G401 (cell line): ENCODE results near the gene CCL28. TPM values are rescaled to one million over a fixed set of nuclear protein-coding genes. Genes with fewer than 3 reads are reported as not detected.
A peak's percentile ranks its signal among the peaks of the same experiment; 100 is the strongest.
"Not testable (repeated sequence)": the region's sequence is repeated elsewhere in the genome, so short reads cannot be mapped to it uniquely, and the experiment has no call there.

ENCODE experiments used
- DNase-seq: peaks from one replicate; pipeline ENCODE4 v3.0.0-alpha.2; 2015; ENCODE audit warnings: low spot score
- in situ Hi-C: cut with HindIII; loops from 2 replicates; pipeline ENCODE4 v1.10.0; 2016; ENCODE audit warnings: low sequenced_read_pairs, mixed read lengths
- total RNA-seq: library from RNA; depleted of rRNA; stranded (reverse); fragments of >200 nt; shearing (Covaris generic); gene quantifications from 2 replicates; pipeline ENCODE4 v1.2.3, GENCODE V29; 2014

Gene CCL28
- total RNA-seq, 1 experiment from 2014 or later: not detected

DNA sequence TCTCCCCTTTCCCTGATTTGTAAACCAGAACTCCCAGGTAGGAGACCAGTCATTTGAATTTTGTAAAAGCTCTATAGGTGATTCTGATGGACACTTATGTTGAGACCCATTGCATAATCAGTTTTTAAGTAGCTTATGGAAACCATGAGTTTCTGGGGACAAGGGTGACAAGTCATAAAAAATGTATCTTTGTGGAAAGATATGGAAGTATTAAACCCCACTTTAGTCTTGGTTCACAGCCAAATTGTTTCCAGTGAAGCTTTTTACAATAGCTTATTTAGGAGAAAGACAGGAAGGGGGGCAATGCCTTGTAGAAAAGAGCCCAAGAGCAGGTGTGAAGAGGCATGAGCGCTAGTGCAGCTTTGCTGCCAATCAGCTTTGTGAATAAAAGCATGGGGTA, 453 bp upstream of the CCL28 start:
- DNase-seq: no peak
- in situ Hi-C loops: no loop called here

DNA sequence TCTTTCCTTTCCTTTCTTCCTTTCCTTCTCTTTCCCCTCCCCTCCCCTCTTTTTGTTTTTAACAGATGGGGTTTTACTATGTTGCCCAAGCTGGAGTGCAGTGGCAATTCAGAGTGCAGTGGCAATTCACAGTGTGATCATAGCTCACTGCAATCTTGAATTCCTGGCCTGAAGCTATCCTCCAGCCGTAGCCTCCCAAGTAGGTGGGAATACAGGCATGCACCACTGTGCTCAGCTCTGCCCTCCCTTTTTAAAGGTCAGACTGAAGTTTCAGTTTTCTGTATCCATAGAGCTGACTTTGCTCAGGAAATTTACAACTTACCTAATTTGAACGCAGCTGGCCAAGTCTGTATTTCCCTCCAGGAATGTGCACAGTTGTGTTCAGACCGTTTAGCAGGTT, 696 bp downstream of the CCL28 start:
- no peak for DNase-seq
- in situ Hi-C loops: no loop called here

GRCh38 chr5:43410414-43410813, 1.8 kb downstream of the CCL28 start:
- in situ Hi-C loops: no loop called here
- no peak for DNase-seq

- DNase-seq: no peak
- in situ Hi-C loops: no loop called here
Observed at GRCh38 chr5:43409809-43410271, 2.4 kb downstream of the CCL28 start.

GRCh38 chr5:43402524-43403066, 9.6 kb downstream of the CCL28 start:
- DNase-seq, in situ Hi-C loops: not testable (repeated sequence)

GRCh38 chr5:43401827-43402226, 10.4 kb downstream of the CCL28 start:
- no peak for DNase-seq

GRCh38 chr5:43400082-43400481, 12.1 kb downstream of the CCL28 start:
- DNase-seq: no peak

More at GRCh38 chr5:43401827-43402226, 10.4 kb downstream of the CCL28 start:
- in situ Hi-C loops: no loop called here

GRCh38 chr5:43396762-43397304, 15.4 kb downstream of the CCL28 start:
- no peak for DNase-seq
- in situ Hi-C loops: no loop called here

More at GRCh38 chr5:43400082-43400481, 12.1 kb downstream of the CCL28 start:
- in situ Hi-C loops: no loop called here

DNA sequence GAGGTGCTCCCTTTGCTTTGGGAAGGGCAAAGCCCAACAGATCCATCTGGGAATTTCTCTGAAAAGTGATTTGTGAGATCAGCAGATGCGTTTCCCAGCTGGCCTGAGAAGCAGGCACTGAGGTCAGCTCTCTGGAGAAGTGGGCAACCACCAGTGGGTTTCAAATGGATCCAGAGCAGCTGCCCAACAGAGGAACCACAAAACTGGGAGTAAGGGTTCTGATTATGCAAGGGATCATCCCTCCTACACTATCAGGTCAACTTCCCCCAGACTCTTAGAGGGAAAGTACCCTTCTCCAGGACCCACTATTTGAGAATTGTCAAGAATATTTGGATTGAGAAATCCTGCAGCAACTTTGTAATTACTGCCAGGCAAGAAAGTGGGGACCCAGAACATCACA, 21.7 kb downstream of the CCL28 start:
- DNase-seq: no peak
- in situ Hi-C loops: no loop called here

GRCh38 chr5:43389679-43390329, 22.4 kb downstream of the CCL28 start:
- DNase-seq: peak; percentile 70
- in situ Hi-C loops: no loop called here

DNA sequence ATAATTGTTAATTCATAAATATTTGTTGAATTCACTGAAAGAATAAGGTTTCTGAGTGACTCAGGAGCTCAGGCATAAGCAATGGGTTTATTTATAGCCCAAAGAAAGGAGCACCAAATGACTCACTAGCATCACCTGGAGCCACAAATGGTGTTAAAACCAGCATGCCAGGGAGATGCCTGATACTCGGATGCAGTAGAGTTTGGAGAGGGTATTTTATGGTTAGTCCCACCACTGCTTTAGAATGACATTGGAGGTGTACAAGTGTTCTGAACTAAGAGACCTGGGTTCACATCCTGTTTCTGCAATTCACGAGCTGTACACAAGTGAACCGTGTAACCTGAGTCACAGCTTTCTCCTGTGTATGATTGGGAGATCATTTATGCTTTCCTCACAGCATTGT, 25.2 kb downstream of the CCL28 start:
- no peak for DNase-seq
- in situ Hi-C loops: no loop called here

- DNase-seq: no peak
- in situ Hi-C loops: no loop called here
Observed at GRCh38 chr5:43376496-43377140, 35.6 kb downstream of the CCL28 start.

DNA sequence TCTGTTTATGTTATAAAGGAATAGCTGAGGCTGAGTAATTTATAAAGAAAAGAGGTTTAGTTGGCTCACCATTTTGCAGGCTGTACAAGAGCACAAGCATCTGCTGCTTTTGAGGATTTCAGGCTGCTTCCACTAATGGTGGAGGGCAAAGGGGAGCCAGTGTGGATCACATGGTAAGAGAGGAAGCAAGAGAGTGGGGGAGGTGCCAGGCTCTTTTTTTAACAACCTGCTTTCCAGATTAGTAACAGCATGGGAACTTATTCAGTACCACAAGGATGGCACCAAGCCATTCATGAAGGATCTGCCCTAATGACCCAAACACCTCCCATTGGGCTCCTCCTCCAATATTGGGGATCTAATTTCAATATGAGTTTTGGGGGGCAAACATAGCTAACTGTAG, 40.4 kb downstream of the CCL28 start:
- in situ Hi-C loops: no loop called here
- DNase-seq: no peak

DNA sequence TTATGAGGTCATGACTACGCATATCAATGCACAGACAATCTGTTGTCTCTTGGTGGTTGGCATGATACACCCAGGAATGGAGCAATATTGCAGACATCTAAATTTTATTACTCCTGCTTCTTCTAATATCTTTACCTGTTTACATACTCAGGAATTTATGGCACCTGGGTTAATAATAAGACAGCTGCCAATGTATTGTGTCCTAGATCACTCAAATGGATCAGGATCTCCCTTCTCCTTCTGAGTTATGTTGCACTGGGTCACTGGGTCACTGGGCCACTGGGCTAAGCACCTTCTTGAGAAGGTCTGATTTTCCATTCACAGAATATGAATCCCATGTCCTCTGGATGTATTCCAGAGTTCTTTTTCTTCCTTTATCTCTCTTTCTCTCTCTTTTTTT, 41.8 kb downstream of the CCL28 start:
- DNase-seq: no peak
- in situ Hi-C loops: no loop called here

DNA sequence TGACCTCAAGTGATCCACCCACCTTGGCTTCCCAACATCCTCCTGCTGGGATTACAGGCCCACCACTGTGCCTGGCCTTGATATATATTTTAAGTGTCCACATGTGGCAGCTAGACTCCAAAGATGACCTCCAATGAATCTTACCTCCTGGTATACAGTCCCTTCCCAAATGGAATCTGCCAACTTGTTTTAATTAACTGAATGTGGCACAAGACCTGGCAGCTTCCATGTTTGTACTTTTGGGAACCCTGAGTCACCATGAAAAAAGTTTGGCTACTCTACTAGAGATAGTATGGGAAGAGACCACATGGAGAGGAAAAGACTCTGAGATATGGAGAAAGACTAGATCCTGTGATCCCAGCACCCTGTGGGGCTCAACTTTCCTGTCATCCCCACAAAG, 42.5 kb downstream of the CCL28 start:
- no peak for DNase-seq

DNA sequence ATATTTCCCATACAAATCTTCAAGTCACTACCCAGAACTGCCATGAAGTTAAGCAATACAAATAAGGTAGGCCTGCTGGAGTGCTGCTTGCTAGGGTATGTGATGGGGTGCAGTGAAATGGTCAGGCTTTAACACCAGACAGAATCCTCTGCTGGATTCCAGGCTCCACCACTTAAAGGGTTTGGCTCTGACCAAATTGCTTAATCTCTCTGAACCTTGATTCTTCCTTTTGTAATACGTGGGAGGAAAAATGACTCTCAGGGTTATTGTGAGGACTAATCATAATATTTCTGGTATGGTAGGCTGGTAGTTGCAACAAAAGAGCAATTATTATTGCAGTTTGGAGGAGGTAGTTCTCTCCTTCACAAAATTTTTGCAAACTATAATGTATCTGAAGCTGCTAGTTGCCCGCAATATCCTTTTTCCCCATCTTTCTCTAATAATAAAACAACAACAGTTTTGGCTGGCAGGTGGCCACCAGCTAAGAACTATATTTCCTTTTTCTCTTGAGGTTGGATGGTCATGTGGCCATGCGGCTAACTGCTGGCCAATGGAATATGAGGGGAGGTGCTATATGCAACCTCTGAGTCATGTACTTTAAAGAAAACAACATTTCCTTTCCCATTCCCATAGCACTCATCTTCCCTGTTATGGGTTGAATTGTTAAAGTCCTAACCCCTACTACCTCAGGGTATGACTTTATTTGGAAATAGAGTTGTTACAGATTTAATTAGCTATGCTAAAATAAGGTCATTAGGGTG, 44.1 kb downstream of the CCL28 start:
- in situ Hi-C loops: no loop called here
- DNase-seq: no peak

More for the DNA sequence above, 42.5 kb downstream of the CCL28 start:
- in situ Hi-C loops: no loop called here

DNA sequence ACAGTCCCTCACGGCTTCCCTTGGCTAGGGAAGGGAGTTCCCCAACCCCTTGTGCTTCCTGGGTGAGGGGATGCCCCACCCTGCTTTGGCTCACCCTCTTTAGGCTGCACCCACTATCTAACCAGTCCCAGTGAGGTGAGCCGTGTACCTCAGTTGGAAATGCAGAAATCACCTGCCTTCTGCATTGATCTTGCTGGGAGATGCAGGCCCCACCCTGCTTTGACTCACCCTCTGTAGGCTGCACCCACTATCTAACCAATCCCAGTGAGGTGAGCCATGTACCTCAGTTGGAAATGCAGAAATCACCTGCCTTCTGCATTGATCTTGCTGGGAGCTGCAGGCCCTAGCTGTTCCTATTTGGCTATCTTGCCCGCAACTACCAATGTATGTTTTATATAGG, 44.7 kb downstream of the CCL28 start:
- in situ Hi-C loops: no loop called here
- DNase-seq: no peak

DNA sequence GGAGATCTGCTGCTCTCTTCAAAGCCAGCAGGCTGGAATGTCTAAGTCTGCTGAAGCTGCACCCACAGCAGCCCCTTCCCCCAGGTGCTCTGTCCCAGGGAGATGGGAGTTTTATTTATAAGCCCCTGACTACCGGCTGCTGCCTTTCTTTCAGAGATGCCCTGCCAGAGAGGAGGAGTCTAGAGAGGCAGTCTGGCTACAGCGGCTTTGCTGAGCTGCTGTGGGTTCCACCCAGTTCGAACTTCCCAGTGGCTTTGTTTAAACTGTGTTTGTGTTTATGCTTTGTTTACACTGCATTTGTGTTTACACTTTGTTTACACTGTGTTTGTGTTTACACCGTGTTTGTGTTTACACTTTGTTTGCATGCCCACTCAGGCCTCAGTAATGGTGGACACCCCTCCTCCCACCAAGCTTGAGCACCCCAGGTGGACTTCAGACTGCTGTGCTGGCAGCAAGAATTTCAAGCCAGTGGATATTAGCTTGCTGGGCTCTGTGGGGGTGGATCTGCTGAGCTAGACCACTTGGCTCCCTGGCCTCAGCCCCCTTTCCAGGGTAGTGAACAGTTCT, 45.4 kb downstream of the CCL28 start:
- DNase-seq, in situ Hi-C loops: not testable (repeated sequence)

DNA sequence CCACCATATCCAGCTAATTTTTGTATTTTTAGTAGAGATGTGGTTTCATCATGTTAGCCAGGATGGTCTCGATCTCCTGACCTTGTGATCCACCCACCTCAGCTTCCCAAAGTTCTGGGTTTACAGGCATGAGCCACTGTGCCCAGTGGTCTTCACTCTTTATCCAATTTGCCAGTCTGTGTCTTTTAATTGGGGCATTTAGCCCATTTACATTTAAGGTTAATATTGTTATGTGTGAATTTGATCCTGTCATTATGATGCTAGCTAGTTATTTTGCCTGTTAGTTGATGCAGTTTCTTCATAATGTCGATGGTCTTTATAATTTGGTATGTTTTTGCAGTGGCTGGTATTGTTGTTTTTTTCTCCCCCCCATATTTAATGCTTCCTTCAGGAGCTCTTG, 47.0 kb downstream of the CCL28 start:
- in situ Hi-C loops: not testable (repeated sequence)

More for the DNA sequence above, 47.0 kb downstream of the CCL28 start:
- DNase-seq: not testable (repeated sequence)
